Endothelial cell of umbilical vein (primary cell): ENCODE data around the gene PYGO2.

Experiments
- CTCF ChIP-seq, 2 donors: IDR thresholded peaks; 1 replicate in 1 of 2; 2 replicates in 1 of 2; pipeline ENCODE4 v1.5.1; 2011; ENCODE audit warnings: low read length in 2 of 2, mild to moderate bottlenecking in 2 of 2, moderate library complexity in 2 of 2, control low read depth in 1 of 2, inconsistent platforms in 1 of 2, low read depth in 1 of 2; ENCODE audit not compliant: insufficient read depth in 1 of 2; ENCODE audit errors: extremely low read depth in 1 of 2
- EZH2 ChIP-seq: IDR thresholded peaks from 2 replicates; pipeline ENCODE4 v1.6.1; 2012; ENCODE audit warnings: borderline replicate concordance, low read depth, mild to moderate bottlenecking, moderate library complexity, low read length, inconsistent platforms; ENCODE audit not compliant: severe bottlenecking

DNA sequence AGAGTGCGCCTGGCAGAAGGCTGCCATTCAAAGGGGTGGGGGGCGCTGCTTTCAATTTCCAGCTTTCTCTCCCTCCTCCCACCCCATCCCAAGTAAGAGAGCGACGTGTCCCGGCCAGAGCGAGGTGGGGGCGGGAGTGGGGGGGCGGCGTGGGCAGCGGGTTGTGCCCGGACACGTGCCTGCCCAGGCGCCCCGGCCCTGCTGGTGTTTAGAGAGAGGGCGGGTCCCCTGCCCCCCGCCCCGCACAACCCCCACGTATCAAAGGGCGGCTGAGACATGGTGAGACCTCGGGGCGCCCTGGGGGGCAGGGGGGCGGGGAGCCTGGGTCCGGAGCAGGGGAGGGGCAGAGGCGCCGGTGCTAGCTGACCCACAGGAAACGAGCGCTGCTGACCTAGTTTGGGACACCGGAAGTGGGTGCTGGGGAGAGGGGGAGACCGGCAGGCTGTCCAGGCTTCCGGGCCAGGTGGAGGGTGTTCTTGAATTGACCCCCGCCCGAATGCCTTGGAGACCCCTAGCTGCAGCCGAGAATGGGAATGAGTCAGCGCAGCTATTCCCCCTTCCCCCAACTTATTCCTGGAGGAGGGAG lies 42.3 kb upstream of the PYGO2 start:
- no peak for TF ChIP-seq CTCF (IDR thresholded peaks at IDR 0.05; ENCODE audit: extremely low read depth in 1 of 2, insufficient read depth in 1 of 2, low read depth in 1 of 2, low read length in 2 of 2)
- TF ChIP-seq EZH2, result no peak
